GM23338 (cell line): ENCODE data around the gene RAD23A.

ENCODE experiments used
- EZH2 ChIP-seq: fragments of 200-600 bp; sonication (generic); IDR thresholded peaks from one replicate; pipeline ENCODE4 v1.8.0; 2017; ENCODE audit warnings: antibody characterized with exemption, mild to moderate bottlenecking, low read depth; ENCODE audit not compliant: unreplicated experiment
- JUNB ChIP-seq: IDR thresholded peaks from one replicate; pipeline ENCODE4 v1.6.1; 2016; ENCODE audit warnings: antibody characterized with exemption; ENCODE audit not compliant: unreplicated experiment
- POLR2AphosphoS5 ChIP-seq: IDR thresholded peaks from 2 replicates; pipeline ENCODE4 v1.6.1; 2016; ENCODE audit warnings: antibody characterized with exemption, low read depth
- TF ChIP-seq, protein P1 (sequence below), 2 experiments: fragments of 200-600 bp in 1 of 2; sonication (generic) in 1 of 2; conservative IDR thresholded peaks; 2 replicates each; pipeline versions ENCODE4 v1.5.1 to v1.6.1; 2016 to 2017; ENCODE audit warnings: antibody characterized with exemption in 2 of 2, low read depth in 2 of 2, mild to moderate bottlenecking in 2 of 2, moderate library complexity in 1 of 2

DNA sequence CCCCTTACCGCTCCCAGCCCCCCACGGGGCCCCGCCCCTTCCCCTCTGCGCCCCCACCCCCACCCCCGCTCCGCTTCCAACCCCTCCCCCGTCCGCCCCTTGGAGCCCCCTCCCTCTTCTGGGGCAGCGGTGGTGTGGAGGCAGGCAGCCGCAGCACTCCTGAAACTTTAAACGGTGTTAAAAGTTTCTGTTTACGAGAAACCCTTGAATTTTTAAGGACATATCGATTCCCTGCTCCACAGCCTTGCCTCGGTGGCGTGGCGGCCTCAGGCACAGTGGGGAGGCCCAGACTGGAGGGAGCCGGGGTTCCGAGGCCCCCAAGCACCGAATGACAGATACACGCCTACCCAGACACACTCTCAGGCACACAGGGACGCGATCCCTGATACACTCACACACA is 44.8 kb downstream of the RAD23A start:
- TF ChIP-seq, protein P1, sequence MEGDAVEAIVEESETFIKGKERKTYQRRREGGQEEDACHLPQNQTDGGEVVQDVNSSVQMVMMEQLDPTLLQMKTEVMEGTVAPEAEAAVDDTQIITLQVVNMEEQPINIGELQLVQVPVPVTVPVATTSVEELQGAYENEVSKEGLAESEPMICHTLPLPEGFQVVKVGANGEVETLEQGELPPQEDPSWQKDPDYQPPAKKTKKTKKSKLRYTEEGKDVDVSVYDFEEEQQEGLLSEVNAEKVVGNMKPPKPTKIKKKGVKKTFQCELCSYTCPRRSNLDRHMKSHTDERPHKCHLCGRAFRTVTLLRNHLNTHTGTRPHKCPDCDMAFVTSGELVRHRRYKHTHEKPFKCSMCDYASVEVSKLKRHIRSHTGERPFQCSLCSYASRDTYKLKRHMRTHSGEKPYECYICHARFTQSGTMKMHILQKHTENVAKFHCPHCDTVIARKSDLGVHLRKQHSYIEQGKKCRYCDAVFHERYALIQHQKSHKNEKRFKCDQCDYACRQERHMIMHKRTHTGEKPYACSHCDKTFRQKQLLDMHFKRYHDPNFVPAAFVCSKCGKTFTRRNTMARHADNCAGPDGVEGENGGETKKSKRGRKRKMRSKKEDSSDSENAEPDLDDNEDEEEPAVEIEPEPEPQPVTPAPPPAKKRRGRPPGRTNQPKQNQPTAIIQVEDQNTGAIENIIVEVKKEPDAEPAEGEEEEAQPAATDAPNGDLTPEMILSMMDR (conservative IDR thresholded peaks at IDR 0.05; ENCODE audit: low read depth in 2 of 2) = no peak
- TF ChIP-seq JUNB (no peak), POLR2AphosphoS5 (no peak), EZH2 (no peak)
